WERI-Rb-1 (cell line): ENCODE data around the gene CPOX.

Experiments
- DNase-seq: peaks from one replicate; pipeline ENCODE4 v3.0.0-alpha.2; 2020
- H3K27ac ChIP-seq: fragments of 250-450 bp; sonication (Bioruptor Pico); 2 replicates; pipeline ENCODE4 v1.5.1; 2020; ENCODE audit warnings: mild to moderate bottlenecking, moderate library complexity
- H3K27me3 ChIP-seq: fragments of 250-450 bp; sonication (Bioruptor Pico); 2 replicates; pipeline ENCODE4 v1.5.1; 2021; ENCODE audit warnings: mild to moderate bottlenecking, low read depth, moderate library complexity; ENCODE audit not compliant: insufficient read depth, severe bottlenecking
- H3K36me3 ChIP-seq: fragments of 250-450 bp; sonication (Bioruptor Pico); 2 replicates; pipeline ENCODE4 v1.5.1; 2020; ENCODE audit warnings: mild to moderate bottlenecking, moderate library complexity
- H3K4me3 ChIP-seq: 2 replicates; pipeline ENCODE4 v1.5.1; 2011; ENCODE audit warnings: low read depth, mild to moderate bottlenecking, control low read depth, low read length
- H3K9me3 ChIP-seq: fragments of 250-450 bp; sonication (Bioruptor Pico); 2 replicates; pipeline ENCODE4 v1.5.1; 2021; ENCODE audit warnings: mild to moderate bottlenecking, moderate library complexity; ENCODE audit not compliant: severe bottlenecking
- CTCF ChIP-seq: IDR thresholded peaks from 2 replicates; pipeline ENCODE4 v1.5.1; 2011; ENCODE audit warnings: low read depth, mild to moderate bottlenecking, control low read depth, inconsistent platforms, low read length

The CPOX gene

DNA sequence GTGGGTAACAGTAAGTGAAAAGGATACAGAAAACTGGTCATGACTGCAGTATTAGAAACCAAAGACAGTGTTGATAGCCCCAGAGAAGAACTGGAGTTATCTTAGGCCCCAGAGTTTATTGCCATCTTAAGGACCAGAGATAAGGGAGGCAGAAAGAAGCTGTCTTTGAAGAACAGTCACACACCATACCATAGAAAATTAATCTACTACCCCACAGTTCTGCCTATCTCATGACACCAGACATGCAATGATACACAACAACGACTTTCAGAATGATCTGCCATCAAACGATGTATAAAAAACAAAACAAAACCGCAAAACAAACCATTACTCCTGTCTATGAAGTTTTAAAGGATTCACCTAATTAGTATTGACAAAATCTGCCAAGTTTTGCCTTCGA is 9.6 kb downstream of the CPOX start:
- peaks cover 4% of the 10 kb centered on the region for H3K36me3 ChIP-seq
- no peak overlapping the region for H3K27ac ChIP-seq
- H3K9me3 ChIP-seq = no peaks in the 10 kb centered on the region
- TF ChIP-seq CTCF = no peak
- DNase-seq = no peak
- no peak overlapping the region for H3K4me3 ChIP-seq
- no peaks in the 10 kb centered on the region for H3K27me3 ChIP-seq

GRCh38 chr3:98582042-98582441 is 11.4 kb downstream of the CPOX start:
- no peak overlapping the region for H3K4me3 ChIP-seq
- peaks cover under 1% of the 10 kb centered on the region for H3K36me3 ChIP-seq
- no peaks in the 10 kb centered on the region for H3K27me3 ChIP-seq
- no peak for TF ChIP-seq CTCF
- H3K27ac ChIP-seq = no peak overlapping the region
- no peaks in the 10 kb centered on the region for H3K9me3 ChIP-seq
- DNase-seq = no peak

DNA sequence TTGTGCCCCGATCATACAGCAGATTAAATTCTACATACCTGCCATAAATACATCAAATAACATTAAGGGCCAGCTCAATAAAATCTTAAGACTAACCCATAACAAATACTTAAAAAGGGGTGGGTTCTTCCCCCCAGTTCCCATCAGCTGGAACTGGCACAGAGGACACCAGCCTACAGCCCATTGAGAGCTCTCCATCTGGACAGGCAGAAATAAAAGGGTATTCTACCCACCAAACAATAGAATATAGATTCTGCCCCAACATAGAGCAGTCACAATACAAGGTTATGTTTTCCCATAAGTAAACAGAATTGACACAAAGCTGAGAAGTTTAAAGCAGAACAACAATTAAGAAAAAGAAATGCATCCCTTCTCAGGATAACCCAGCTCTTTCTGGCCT is 11.9 kb downstream of the CPOX start:
- Histone ChIP-seq H3K36me3 (no peaks in the 10 kb centered on the region; the same call in 1 of the 2 replicates), H3K27ac (no peak overlapping the region), H3K27me3 (no peaks in the 10 kb centered on the region), H3K9me3 (no peaks in the 10 kb centered on the region), H3K4me3 (no peak overlapping the region)
- TF ChIP-seq CTCF = no peak
- DNase-seq = no peak

- TF ChIP-seq CTCF = no peak
- DNase-seq = no peak
- Histone ChIP-seq H3K4me3 (no peak overlapping the region), H3K36me3 (no peaks in the 10 kb centered on the region; the same call in 1 of the 2 replicates), H3K9me3 (no peaks in the 10 kb centered on the region), H3K27ac (no peak overlapping the region), H3K27me3 (no peaks in the 10 kb centered on the region)
These were observed 12.7 kb downstream of the CPOX start for GRCh38 chr3:98580401-98581386.

DNA sequence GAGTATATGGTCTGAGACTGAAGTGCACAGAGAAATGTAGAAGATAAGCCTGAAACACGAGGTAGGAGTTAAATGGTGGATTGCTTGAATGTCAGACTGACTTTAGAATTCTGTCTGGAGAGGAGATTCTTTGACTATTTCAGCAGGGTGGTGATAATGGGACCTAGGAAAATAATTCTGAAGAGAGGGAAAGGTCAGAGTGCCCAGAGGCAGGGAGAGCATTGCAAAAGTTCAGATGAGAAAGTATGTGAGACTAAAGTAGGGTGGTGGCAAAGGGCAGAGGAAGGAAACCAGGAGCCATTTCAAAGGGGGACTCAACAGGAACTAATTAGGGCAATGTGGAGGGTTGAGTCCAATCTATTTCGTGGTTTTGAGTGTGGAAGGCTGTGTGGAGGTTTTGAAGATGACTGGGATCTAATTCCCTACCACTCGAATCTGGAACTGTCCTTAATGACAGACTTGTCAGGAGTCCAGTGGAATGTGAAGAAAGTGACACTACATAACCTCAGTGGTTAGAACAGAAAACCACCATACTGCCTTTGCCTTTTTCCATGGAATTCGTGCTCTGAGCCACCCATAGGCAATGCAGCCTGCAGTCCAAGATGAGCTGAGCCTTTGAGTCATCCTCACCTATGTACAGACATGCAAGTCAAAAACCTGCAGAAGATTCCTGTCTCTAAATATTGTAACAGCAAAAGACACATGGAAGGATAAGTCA is 16.1 kb downstream of the CPOX start:
- no peaks in the 10 kb centered on the region; the same call in 1 of the 2 replicates for H3K36me3 ChIP-seq

More for the DNA sequence above, 16.1 kb downstream of the CPOX start:
- H3K4me3 ChIP-seq = no peak overlapping the region
- no peak for TF ChIP-seq CTCF
- no peaks in the 10 kb centered on the region for H3K27me3 ChIP-seq
- no peaks in the 10 kb centered on the region for H3K9me3 ChIP-seq
- DNase-seq = no peak
- no peak overlapping the region for H3K27ac ChIP-seq
